Erythroblast (primary cell): Measurements from ENCODE around the gene SGIP1.
"Not testable (repeated sequence)": the region's sequence is repeated elsewhere in the genome, so short reads cannot be mapped to it uniquely, and the experiment has no call there.

ENCODE experiments used
- GATA1 ChIP-seq: IDR thresholded peaks from 2 replicates; pipeline ENCODE4 v1.6.1; 2011; ENCODE audit warnings: low read depth, mild to moderate bottlenecking, control low read depth, low read length, moderate library complexity
- POLR2A ChIP-seq: IDR thresholded peaks from 2 replicates; pipeline ENCODE4 v1.6.1; 2011; ENCODE audit warnings: mild to moderate bottlenecking, low read length

- not testable (repeated sequence) for TF ChIP-seq GATA1, POLR2A
Measured at GRCh38 chr1:66728716-66729115, 194.8 kb downstream of the SGIP1 start.
